HG03354 (cell line): Measurements from ENCODE around the gene PTAR1.
A peak's percentile ranks its signal among the peaks of the same experiment; 100 is the strongest.

Experiments used
- ATAC-seq: cut with Tn5 transposase; IDR thresholded peaks from one replicate; pipeline ENCODE4 v1.9.1; 2021; ENCODE audit warnings: mild to moderate bottlenecking; ENCODE audit not compliant: unreplicated experiment, poor library complexity, severe bottlenecking

Gene PTAR1

GRCh38 chr9:69678843-69679538 is 80.8 kb downstream of the PTAR1 start:
- ATAC-seq: no peak

- ATAC-seq: no peak
These were observed 81.9 kb downstream of the PTAR1 start for GRCh38 chr9:69677931-69678330.

- no peak for ATAC-seq
These were observed 84.2 kb downstream of the PTAR1 start for GRCh38 chr9:69675563-69675962.

- no peak for ATAC-seq
These were observed 84.9 kb downstream of the PTAR1 start for GRCh38 chr9:69674716-69675438.

GRCh38 chr9:69674112-69674685 is 85.6 kb downstream of the PTAR1 start:
- no peak for ATAC-seq

GRCh38 chr9:69673311-69673640 is 86.5 kb downstream of the PTAR1 start:
- no peak for ATAC-seq

- ATAC-seq: peak; percentile 94
These were observed 87.1 kb downstream of the PTAR1 start for GRCh38 chr9:69672596-69673310.

GRCh38 chr9:69671879-69672595 is 87.8 kb downstream of the PTAR1 start, which contains the start of gene APBA1:
APBA1 (minus strand) TSS chr9:69672371.
- peak; percentile 53 for ATAC-seq

- no peak for ATAC-seq
These were observed 88.4 kb downstream of the PTAR1 start for GRCh38 chr9:69671311-69671878.

- ATAC-seq: no peak
These were observed 92.5 kb downstream of the PTAR1 start for GRCh38 chr9:69667306-69667705.

GRCh38 chr9:69660304-69660703 is 99.5 kb downstream of the PTAR1 start:
- no peak for ATAC-seq
